Kidney tubule cell (primary cell): Measurements from ENCODE around the gene LGMN.
"Not testable (repeated sequence)": the region's sequence is repeated elsewhere in the genome, so short reads cannot be mapped to it uniquely, and the experiment has no call there.

Source experiments
- DNase-seq: peaks from one replicate; pipeline ENCODE4 v3.0.0-alpha.2; 2018; ENCODE audit warnings: low spot score

LGMN gene

GRCh38 chr14:92694807-92695206, 53.6 kb downstream of the LGMN start:
- no peak for DNase-seq

GRCh38 chr14:92693998-92694795, 54.2 kb downstream of the LGMN start:
- peak; percentile 83 for DNase-seq

- DNase-seq, result peak; percentile 59
These were observed 55.6 kb downstream of the LGMN start for GRCh38 chr14:92692822-92693226.

- DNase-seq, result peak; percentile 72
These were observed 58.0 kb downstream of the LGMN start for GRCh38 chr14:92690171-92691011.

GRCh38 chr14:92688434-92689375, 59.7 kb downstream of the LGMN start:
- no peak for DNase-seq

- peak; percentile 26 for DNase-seq
These were observed 60.6 kb downstream of the LGMN start for GRCh38 chr14:92687681-92688433.

- peak; percentile 74 for DNase-seq
These were observed 61.5 kb downstream of the LGMN start for GRCh38 chr14:92686900-92687427.

GRCh38 chr14:92686411-92686899, 62.0 kb downstream of the LGMN start:
- no peak for DNase-seq

GRCh38 chr14:92685784-92686355, 62.6 kb downstream of the LGMN start:
- DNase-seq, result no peak

- no peak for DNase-seq
These were observed 63.4 kb downstream of the LGMN start for GRCh38 chr14:92684801-92685560.

GRCh38 chr14:92683041-92683440, 65.4 kb downstream of the LGMN start:
- no peak for DNase-seq

GRCh38 chr14:92680781-92681650, 67.4 kb downstream of the LGMN start:
- DNase-seq, result peak; percentile 71

- not testable (repeated sequence) for DNase-seq
These were observed 68.1 kb downstream of the LGMN start for GRCh38 chr14:92680330-92680729.

- DNase-seq, result no peak
These were observed 69.2 kb downstream of the LGMN start for GRCh38 chr14:92679246-92679645.

GRCh38 chr14:92678766-92679165, 69.7 kb downstream of the LGMN start:
- no peak for DNase-seq

GRCh38 chr14:92677955-92678354, 70.5 kb downstream of the LGMN start:
- no peak for DNase-seq

- DNase-seq, result no peak
These were observed 71.2 kb downstream of the LGMN start for GRCh38 chr14:92677087-92677668.

GRCh38 chr14:92676403-92677086, 71.9 kb downstream of the LGMN start:
- DNase-seq, result no peak
